Measurements from ENCODE around the gene TBATA. TPM values are rescaled to one million over a fixed set of nuclear protein-coding genes. Genes with fewer than 3 reads are reported as not detected.
"Not testable (repeated sequence)": the region's sequence is repeated elsewhere in the genome, so short reads cannot be mapped to it uniquely, and the experiment has no call there.

Gene TBATA
- total RNA-seq, 2 donors from 2014 or later: not detected

- Mint-ChIP-seq H3K9me3 (no peaks in the 10 kb centered on the region), H3K36me3 (no peaks in the 10 kb centered on the region), H3K27ac (no peak overlapping the region)
- no peak for ATAC-seq
- no peak for DNase-seq (ENCODE audit: low spot score in 2 of 2)
These were observed 11.0 kb downstream of the TBATA start for GRCh38 chr10:70773965-70774809.

GRCh38 chr10:70773461-70773860 is 11.7 kb downstream of the TBATA start:
- Mint-ChIP-seq H3K9me3 (no peaks in the 10 kb centered on the region), H3K27ac (no peak overlapping the region), H3K36me3 (no peaks in the 10 kb centered on the region)
- no peak for DNase-seq (ENCODE audit: low spot score in 2 of 2)
- ATAC-seq: no peak

- Mint-ChIP-seq H3K9me3 (no peaks in the 10 kb centered on the region), H3K36me3 (no peaks in the 10 kb centered on the region), H3K27ac (no peak overlapping the region)
- DNase-seq (ENCODE audit: low spot score in 2 of 2) (no peak), ATAC-seq (no peak)
These were observed 12.6 kb downstream of the TBATA start for GRCh38 chr10:70772627-70773026.

- no peak overlapping the region for H3K27ac Mint-ChIP-seq
- ATAC-seq: no peak
- no peak for DNase-seq (ENCODE audit: low spot score in 2 of 2)
- H3K9me3 Mint-ChIP-seq: no peaks in the 10 kb centered on the region
- H3K36me3 Mint-ChIP-seq: no peaks in the 10 kb centered on the region
These were observed 13.6 kb downstream of the TBATA start for GRCh38 chr10:70771311-70772194.

GRCh38 chr10:70770516-70770915 is 14.7 kb downstream of the TBATA start:
- ATAC-seq; H3K36me3 Mint-ChIP-seq; H3K27ac Mint-ChIP-seq; DNase-seq (ENCODE audit: low spot score in 2 of 2); H3K9me3 Mint-ChIP-seq: not testable (repeated sequence)

GRCh38 chr10:70770001-70770400 is 15.2 kb downstream of the TBATA start:
- Mint-ChIP-seq H3K36me3 (no peaks in the 10 kb centered on the region), H3K27ac (no peak overlapping the region), H3K9me3 (no peaks in the 10 kb centered on the region)
- DNase-seq (ENCODE audit: low spot score in 2 of 2): no peak
- ATAC-seq: no peak

- H3K36me3 Mint-ChIP-seq: no peaks in the 10 kb centered on the region
- no peak overlapping the region for H3K27ac Mint-ChIP-seq
- no peaks in the 10 kb centered on the region for H3K9me3 Mint-ChIP-seq
- no peak for DNase-seq (ENCODE audit: low spot score in 2 of 2)
- no peak for ATAC-seq
These were observed 16.1 kb downstream of the TBATA start for GRCh38 chr10:70769121-70769520.

GRCh38 chr10:70768026-70768685 is 17.0 kb downstream of the TBATA start:
- H3K9me3 Mint-ChIP-seq; ATAC-seq; H3K27ac Mint-ChIP-seq; DNase-seq (ENCODE audit: low spot score in 2 of 2); H3K36me3 Mint-ChIP-seq: not testable (repeated sequence)

- Mint-ChIP-seq H3K27ac (no peak overlapping the region), H3K36me3 (no peaks in the 10 kb centered on the region), H3K9me3 (no peaks in the 10 kb centered on the region)
- DNase-seq (ENCODE audit: low spot score in 2 of 2): no peak
- ATAC-seq: no peak
These were observed 19.2 kb downstream of the TBATA start for GRCh38 chr10:70765794-70766594.

- DNase-seq (ENCODE audit: low spot score in 2 of 2) (no peak), ATAC-seq (no peak)
- Mint-ChIP-seq H3K27ac (no peak overlapping the region), H3K36me3 (no peaks in the 10 kb centered on the region), H3K9me3 (no peaks in the 10 kb centered on the region)
These were observed 21.6 kb downstream of the TBATA start for GRCh38 chr10:70763567-70763966.

GRCh38 chr10:70762441-70763175 is 22.6 kb downstream of the TBATA start:
- ATAC-seq (no peak), DNase-seq (ENCODE audit: low spot score in 2 of 2) (no peak)
- Mint-ChIP-seq H3K27ac (no peak overlapping the region), H3K36me3 (no peaks in the 10 kb centered on the region), H3K9me3 (no peaks in the 10 kb centered on the region)

- no peaks in the 10 kb centered on the region for H3K9me3 Mint-ChIP-seq
- ATAC-seq (no peak), DNase-seq (ENCODE audit: low spot score in 2 of 2) (no peak)
- H3K27ac Mint-ChIP-seq: no peak overlapping the region
- no peaks in the 10 kb centered on the region for H3K36me3 Mint-ChIP-seq
These were observed 23.3 kb downstream of the TBATA start for GRCh38 chr10:70761727-70762350.

GRCh38 chr10:70761031-70761601 is 24.1 kb downstream of the TBATA start:
- Mint-ChIP-seq H3K27ac (no peak overlapping the region), H3K9me3 (no peaks in the 10 kb centered on the region), H3K36me3 (no peaks in the 10 kb centered on the region)
- DNase-seq (ENCODE audit: low spot score in 2 of 2) (no peak), ATAC-seq (no peak)

- no peaks in the 10 kb centered on the region for H3K36me3 Mint-ChIP-seq
- H3K9me3 Mint-ChIP-seq: no peaks in the 10 kb centered on the region
- DNase-seq (ENCODE audit: low spot score in 2 of 2): no peak
- H3K27ac Mint-ChIP-seq: no peak overlapping the region
- ATAC-seq: no peak
These were observed 24.8 kb downstream of the TBATA start for GRCh38 chr10:70760271-70760787.

- H3K9me3 Mint-ChIP-seq: no peaks in the 10 kb centered on the region
- DNase-seq (ENCODE audit: low spot score in 2 of 2): no peak
- no peak for ATAC-seq
- no peaks in the 10 kb centered on the region for H3K36me3 Mint-ChIP-seq
- H3K27ac Mint-ChIP-seq: no peak overlapping the region
These were observed 25.4 kb downstream of the TBATA start for GRCh38 chr10:70759781-70760180.
